Mesenchymal stem cell (in vitro differentiated cells and primary cell): ENCODE results near the gene HACD4.

Experiments used
- DNase-seq: peaks from one replicate; pipeline ENCODE4 v3.0.0-alpha.2; 2013
- H2AFZ ChIP-seq: one replicate; pipeline ENCODE4 v1.6.1; 2013; ENCODE audit warnings: low read depth, mild to moderate bottlenecking, control low read depth, inconsistent platforms, low read length, moderate library complexity
- H2AK5ac ChIP-seq: 2 replicates; pipeline ENCODE4 v1.6.1; 2013; ENCODE audit warnings: low read length, moderate library complexity, mild to moderate bottlenecking, inconsistent platforms; ENCODE audit not compliant: severe bottlenecking
- H2BK120ac ChIP-seq: one replicate; pipeline ENCODE4 v1.6.1; 2013; ENCODE audit warnings: low read depth, mild to moderate bottlenecking, inconsistent platforms, low read length, moderate library complexity
- H2BK12ac ChIP-seq, 2 experiments: one replicate each; pipeline ENCODE4 v1.6.1; 2013; ENCODE audit warnings: inconsistent platforms in 2 of 2, low read length in 2 of 2, mild to moderate bottlenecking in 2 of 2, moderate library complexity in 2 of 2, control low read depth in 1 of 2
- H2BK15ac ChIP-seq: one replicate; pipeline ENCODE4 v1.6.1; 2013; ENCODE audit warnings: mild to moderate bottlenecking, low read depth, inconsistent platforms; ENCODE audit not compliant: poor library complexity, severe bottlenecking
- H2BK5ac ChIP-seq: 2 replicates; pipeline ENCODE4 v1.6.1; 2013; ENCODE audit warnings: low read depth, mild to moderate bottlenecking, low read length, control low read depth, inconsistent platforms; ENCODE audit not compliant: poor library complexity, severe bottlenecking
- H3K14ac ChIP-seq, 2 experiments: one replicate each; pipeline ENCODE4 v1.6.1; 2013; ENCODE audit warnings: inconsistent platforms in 2 of 2, low read length in 2 of 2, control low read depth in 1 of 2, mild to moderate bottlenecking in 1 of 2, moderate library complexity in 1 of 2
- H3K18ac ChIP-seq, 2 experiments: one replicate each; pipeline ENCODE4 v1.6.1; 2013; ENCODE audit warnings: inconsistent platforms in 2 of 2, low read length in 2 of 2, control low read depth in 1 of 2, low read depth in 1 of 2, mild to moderate bottlenecking in 1 of 2
- H3K23ac ChIP-seq, 2 experiments: one replicate each; pipeline ENCODE4 v1.6.1; 2013; ENCODE audit warnings: inconsistent platforms in 2 of 2, low read length in 2 of 2, mild to moderate bottlenecking in 2 of 2, moderate library complexity in 2 of 2, control low read depth in 1 of 2
- H3K27ac ChIP-seq: 2 replicates; pipeline ENCODE4 v1.5.1; 2013; ENCODE audit warnings: mild to moderate bottlenecking, moderate library complexity, low read length, control low read depth, inconsistent platforms; ENCODE audit not compliant: poor library complexity, severe bottlenecking
- H3K27me3 ChIP-seq, 2 experiments: 2 replicates each; pipeline versions ENCODE4 v1.6.1 to v1.7.0; 2013; ENCODE audit warnings: low read length in 2 of 2, mild to moderate bottlenecking in 2 of 2, moderate library complexity in 2 of 2, control low read depth in 1 of 2, inconsistent platforms in 1 of 2; ENCODE audit not compliant: control insufficient read depth in 1 of 2, insufficient read depth in 1 of 2
- H3K36me3 ChIP-seq, 2 experiments: 2 replicates each; pipeline versions ENCODE4 v1.6.1 to v1.7.0; 2013; ENCODE audit warnings: low read length in 2 of 2, control low read depth in 1 of 2, inconsistent platforms in 1 of 2, low read depth in 1 of 2, mild to moderate bottlenecking in 1 of 2; ENCODE audit not compliant: insufficient read depth in 2 of 2, control insufficient read depth in 1 of 2
- H3K4ac ChIP-seq, 2 experiments: one replicate each; pipeline ENCODE4 v1.6.1; 2013; ENCODE audit warnings: inconsistent platforms in 2 of 2, low read length in 2 of 2, mild to moderate bottlenecking in 2 of 2, moderate library complexity in 2 of 2, control low read depth in 1 of 2, low read depth in 1 of 2
- H3K4me1 ChIP-seq: 2 replicates; pipeline ENCODE4 v1.6.1; 2013; ENCODE audit warnings: low read depth, low read length, control low read depth; ENCODE audit not compliant: control insufficient read depth, insufficient read depth
- H3K4me2 ChIP-seq: 2 replicates; pipeline ENCODE4 v1.6.1; 2013; ENCODE audit warnings: low read length, mild to moderate bottlenecking, inconsistent platforms; ENCODE audit not compliant: poor library complexity, severe bottlenecking
- H3K4me3 ChIP-seq, 2 experiments: 2 replicates each; pipeline versions ENCODE4 v1.5.1 to v1.7.0; 2013; ENCODE audit warnings: low read length in 2 of 2, mild to moderate bottlenecking in 2 of 2, control low read depth in 1 of 2, low read depth in 1 of 2; ENCODE audit not compliant: insufficient read depth in 1 of 2
- H3K79me1 ChIP-seq: replicated peaks from 2 replicates; pipeline ENCODE4 v1.6.1; 2013; ENCODE audit warnings: mild to moderate bottlenecking, control low read depth, low read length, inconsistent platforms; ENCODE audit not compliant: poor library complexity, severe bottlenecking
- H3K9ac ChIP-seq: 2 replicates; pipeline ENCODE4 v1.7.0; 2013; ENCODE audit warnings: mild to moderate bottlenecking, low read length, moderate library complexity
- H3K9me3 ChIP-seq: 2 replicates; pipeline ENCODE4 v1.7.0; 2013; ENCODE audit warnings: mild to moderate bottlenecking, low read length; ENCODE audit not compliant: control insufficient read depth
- H4K8ac ChIP-seq: one replicate; pipeline ENCODE4 v1.6.1; 2013; ENCODE audit warnings: inconsistent platforms, mild to moderate bottlenecking, low read length, moderate library complexity
- H4K91ac ChIP-seq: one replicate; pipeline ENCODE4 v1.6.1; 2013; ENCODE audit warnings: mild to moderate bottlenecking, low read length, inconsistent platforms
- WGBS: methylation state at CpG from one replicate; pipeline ENCODE4 v1.1.7; 2013; ENCODE audit warnings: mixed read lengths; 5-methylcytosine and 5-hydroxymethylcytosine counted together

HACD4 gene

GRCh38 chr9:21023861-21024260 lies 7.6 kb downstream of the HACD4 start:
- H3K4ac ChIP-seq: no peak overlapping the region
- no peak for DNase-seq
- no peak overlapping the region for H3K18ac ChIP-seq
- no peaks in the 10 kb centered on the region for H3K9me3 ChIP-seq
- H3K27ac ChIP-seq: no peak overlapping the region
- no peak overlapping the region for H3K4me2 ChIP-seq
- H2AK5ac ChIP-seq: no peak overlapping the region
- H2BK12ac ChIP-seq: no peak overlapping the region
- H3K4me3 ChIP-seq: no peak overlapping the region
- H3K36me3 ChIP-seq: peaks cover 0 to 4% of the 10 kb centered on the region in 2 experiments
- H3K14ac ChIP-seq: no peak overlapping the region
- no peak overlapping the region for H2BK120ac ChIP-seq
- WGBS: no CpG with 5 or more reads among the region's 2 CpGs
- no peak overlapping the region for H2BK15ac ChIP-seq
- H4K91ac ChIP-seq: no peak overlapping the region
- H3K27me3 ChIP-seq: no peaks in the 10 kb centered on the region
- H3K23ac ChIP-seq: no peak overlapping the region
- no peak overlapping the region for H2AFZ ChIP-seq
- H3K9ac ChIP-seq: no peak overlapping the region
- H4K8ac ChIP-seq: no peak overlapping the region
- H3K4me1 ChIP-seq: no peaks in the 10 kb centered on the region
- peaks cover 4% of the 10 kb centered on the region for H3K79me1 ChIP-seq
- H2BK5ac ChIP-seq: no peak overlapping the region

GRCh38 chr9:21018177-21018576 lies 13.3 kb downstream of the HACD4 start:
- Histone ChIP-seq H3K4me1 (no peaks in the 10 kb centered on the region), H2BK12ac (no peak overlapping the region), H2AK5ac (no peak overlapping the region), H3K18ac (no peak overlapping the region), H2BK120ac (no peak overlapping the region), H2BK15ac (no peak overlapping the region), H2BK5ac (no peak overlapping the region), H3K14ac (no peak overlapping the region), H3K27me3 (no peaks in the 10 kb centered on the region), H3K36me3 (peaks cover 0 to 22% of the 10 kb centered on the region in 2 experiments), H4K91ac (no peak overlapping the region), H3K4me3 (no peak overlapping the region), H3K9ac (no peak overlapping the region), H3K23ac (no peak overlapping the region), H3K9me3 (no peaks in the 10 kb centered on the region), H2AFZ (no peak overlapping the region), H3K79me1 (peaks cover 3% of the 10 kb centered on the region), H3K27ac (no peak overlapping the region), H3K4ac (no peak overlapping the region), H3K4me2 (no peak overlapping the region), H4K8ac (no peak overlapping the region)
- WGBS: 95% methylated on average over 2 of the region's 2 CpGs
- no peak for DNase-seq

GRCh38 chr9:21016701-21017491 lies 14.5 kb downstream of the HACD4 start:
- Histone ChIP-seq H3K18ac (no peak overlapping the region), H2BK15ac (no peak overlapping the region), H3K9ac (no peak overlapping the region), H3K14ac (no peak overlapping the region), H2BK12ac (no peak overlapping the region), H4K91ac (no peak overlapping the region), H2AFZ (no peak overlapping the region), H4K8ac (no peak overlapping the region), H3K23ac (no peak overlapping the region), H3K27ac (no peak overlapping the region), H3K9me3 (no peaks in the 10 kb centered on the region), H3K79me1 (peaks cover 3% of the 10 kb centered on the region), H3K4ac (no peak overlapping the region), H3K36me3 (peaks cover 0 to 30% of the 10 kb centered on the region in 2 experiments), H3K4me1 (no peaks in the 10 kb centered on the region), H3K27me3 (no peaks in the 10 kb centered on the region), H2BK5ac (no peak overlapping the region), H2AK5ac (no peak overlapping the region), H3K4me2 (no peak overlapping the region), H2BK120ac (no peak overlapping the region), H3K4me3 (no peak overlapping the region)
- DNase-seq: peak; percentile 46
- 20% methylated on average over 1 of the region's 2 CpGs for WGBS

GRCh38 chr9:21015995-21016394 lies 15.4 kb downstream of the HACD4 start:
- H3K23ac ChIP-seq: no peak overlapping the region
- H2BK120ac ChIP-seq: no peak overlapping the region
- no peak overlapping the region for H3K27ac ChIP-seq
- H4K91ac ChIP-seq: no peak overlapping the region
- no peak overlapping the region for H2AK5ac ChIP-seq
- no peak for DNase-seq
- H3K4me1 ChIP-seq: no peaks in the 10 kb centered on the region
- H3K27me3 ChIP-seq: no peaks in the 10 kb centered on the region
- no peak overlapping the region for H3K9ac ChIP-seq
- no peak overlapping the region for H4K8ac ChIP-seq
- H3K4me2 ChIP-seq: no peak overlapping the region
- H2BK12ac ChIP-seq: no peak overlapping the region
- no peaks in the 10 kb centered on the region for H3K9me3 ChIP-seq
- no peak overlapping the region for H3K4me3 ChIP-seq
- H3K14ac ChIP-seq: no peak overlapping the region
- peaks cover 3% of the 10 kb centered on the region for H3K79me1 ChIP-seq
- no peak overlapping the region for H2BK5ac ChIP-seq
- no peak overlapping the region for H2AFZ ChIP-seq
- H3K36me3 ChIP-seq: peaks cover 0 to 36% of the 10 kb centered on the region in 2 experiments
- no peak overlapping the region for H3K4ac ChIP-seq
- no peak overlapping the region for H3K18ac ChIP-seq
- H2BK15ac ChIP-seq: no peak overlapping the region
